Peyer's patch (tissue), 4 donors: ENCODE data around the gene UTP15. TPM values are rescaled to one million over a fixed set of nuclear protein-coding genes. Genes with fewer than 3 reads are reported as not detected.
A peak's percentile ranks its signal among the peaks of the same experiment; 100 is the strongest.

Experiments
- DNase-seq, 3 donors: peaks; one replicate each; pipeline ENCODE4 v3.0.0-alpha.2; 2017 to 2019
- H3K27ac ChIP-seq, 4 donors: fragments of 200-600 bp; sonication (generic); one replicate each; pipeline ENCODE4 v1.5.1; 2016 to 2019
- H3K27me3 ChIP-seq, 2 donors: fragments of 200-600 bp; sonication (generic); one replicate each; pipeline ENCODE4 v1.5.1; 2019
- H3K36me3 ChIP-seq, 3 donors: fragments of 200-600 bp; sonication (generic); one replicate each; pipeline ENCODE4 v1.5.1; 2016 to 2019
- H3K4me1 ChIP-seq, 4 donors: fragments of 200-600 bp; sonication (generic); one replicate each; pipeline ENCODE4 v1.5.1; 2016 to 2019
- H3K4me3 ChIP-seq, 4 donors: fragments of 200-600 bp; sonication (generic); 1 replicate in 3 of 4; 2 replicates in 1 of 4; pipeline ENCODE4 v1.5.1; 2016 to 2019; ENCODE audit warnings: mild to moderate bottlenecking in 1 of 4
- H3K9me3 ChIP-seq, 4 donors: fragments of 200-600 bp; sonication (generic); one replicate each; pipeline ENCODE4 v1.5.1; 2016 to 2019; ENCODE audit warnings: mild to moderate bottlenecking in 1 of 4
- POLR2A ChIP-seq, 2 donors: fragments of 450-650 bp; IDR thresholded peaks; one replicate each; pipeline ENCODE4 v1.5.1; 2017; ENCODE audit warnings: antibody characterized with exemption in 2 of 2, mild to moderate bottlenecking in 2 of 2, moderate library complexity in 2 of 2
- total RNA-seq, 4 donors: library from RNA; depleted of rRNA; stranded (reverse); fragments of >200 nt; gene quantifications; one replicate each; pipeline ENCODE4 v1.1.0, GENCODE V29; 2016
- TF ChIP-seq, protein P1 (sequence below), 6 experiments: fragments of 450-650 bp in 4 of 6; fragments of 200-600 bp in 2 of 6; sonication (generic) in 1 of 6; IDR thresholded peaks; one replicate each; pipeline ENCODE4 v1.5.1; 2017 to 2019; ENCODE audit warnings: antibody characterized with exemption in 6 of 6, mild to moderate bottlenecking in 3 of 6, moderate library complexity in 1 of 6

UTP15 gene, protein sequence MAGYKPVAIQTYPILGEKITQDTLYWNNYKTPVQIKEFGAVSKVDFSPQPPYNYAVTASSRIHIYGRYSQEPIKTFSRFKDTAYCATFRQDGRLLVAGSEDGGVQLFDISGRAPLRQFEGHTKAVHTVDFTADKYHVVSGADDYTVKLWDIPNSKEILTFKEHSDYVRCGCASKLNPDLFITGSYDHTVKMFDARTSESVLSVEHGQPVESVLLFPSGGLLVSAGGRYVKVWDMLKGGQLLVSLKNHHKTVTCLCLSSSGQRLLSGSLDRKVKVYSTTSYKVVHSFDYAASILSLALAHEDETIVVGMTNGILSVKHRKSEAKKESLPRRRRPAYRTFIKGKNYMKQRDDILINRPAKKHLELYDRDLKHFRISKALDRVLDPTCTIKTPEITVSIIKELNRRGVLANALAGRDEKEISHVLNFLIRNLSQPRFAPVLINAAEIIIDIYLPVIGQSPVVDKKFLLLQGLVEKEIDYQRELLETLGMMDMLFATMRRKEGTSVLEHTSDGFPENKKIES
- total RNA-seq = 10 to 100 TPM; 10.3 to 21.7 (median 18.9) TPM

DNA sequence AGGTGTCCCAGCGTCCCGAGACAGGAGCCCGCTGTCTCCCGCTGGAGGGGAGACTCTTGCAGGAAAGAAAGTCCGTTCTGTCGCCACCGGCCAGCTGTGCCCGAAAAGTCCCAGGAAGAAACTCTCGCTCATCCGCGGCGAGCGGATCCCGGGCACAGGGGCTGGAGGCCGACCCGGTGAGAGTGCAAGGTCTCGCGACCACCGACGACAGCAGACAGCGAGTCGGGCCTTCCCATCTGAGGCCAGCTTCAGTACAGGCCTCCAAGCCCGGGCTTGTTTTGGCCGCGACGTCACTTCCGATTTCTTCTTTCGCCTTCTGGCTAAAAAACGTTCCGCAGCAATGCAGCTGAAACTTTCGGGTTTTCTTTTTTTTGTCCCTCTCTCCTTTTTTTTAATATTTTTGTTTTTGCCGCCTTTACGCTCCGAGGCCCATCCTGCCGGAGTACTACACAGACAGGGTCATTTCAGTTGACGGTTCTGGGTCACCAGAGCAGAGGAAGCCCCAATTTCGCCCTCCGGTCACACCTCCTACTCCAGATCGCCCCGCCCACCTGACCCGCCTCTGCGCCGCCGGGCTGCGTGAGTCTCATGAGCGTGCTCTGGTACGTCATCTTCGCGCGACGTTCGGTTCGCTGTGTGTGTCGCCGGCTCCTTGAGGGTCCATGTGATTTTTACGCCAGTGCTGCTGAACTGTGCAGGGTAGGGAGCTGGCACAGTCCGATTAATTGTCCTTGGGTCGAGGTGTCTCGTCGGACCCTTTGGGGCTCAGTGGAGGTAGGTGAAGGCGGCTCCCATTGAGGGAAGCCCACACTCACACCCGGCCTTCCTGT lies at the start of gene UTP15, which contains the start of gene ANKRA2:
TSS of gene UTP15 (plus strand) at position 605 of the 830 bp plus-strand sequence. CDS start 1,602 bp downstream, outside the sequence.
TSS of gene ANKRA2 (minus strand) at position 501 of the 830 bp plus-strand sequence. CDS start 2,758 bp downstream, outside the sequence.
- H3K4me1 ChIP-seq = peaks cover 0 to 27% (median 10%) of the 10 kb centered on the region in 4 donors
- peak; percentile 100 for DNase-seq
- peak within 1 kb of the TSS; percentile 60 to 86 (median 75) for H3K4me3 ChIP-seq

DNA sequence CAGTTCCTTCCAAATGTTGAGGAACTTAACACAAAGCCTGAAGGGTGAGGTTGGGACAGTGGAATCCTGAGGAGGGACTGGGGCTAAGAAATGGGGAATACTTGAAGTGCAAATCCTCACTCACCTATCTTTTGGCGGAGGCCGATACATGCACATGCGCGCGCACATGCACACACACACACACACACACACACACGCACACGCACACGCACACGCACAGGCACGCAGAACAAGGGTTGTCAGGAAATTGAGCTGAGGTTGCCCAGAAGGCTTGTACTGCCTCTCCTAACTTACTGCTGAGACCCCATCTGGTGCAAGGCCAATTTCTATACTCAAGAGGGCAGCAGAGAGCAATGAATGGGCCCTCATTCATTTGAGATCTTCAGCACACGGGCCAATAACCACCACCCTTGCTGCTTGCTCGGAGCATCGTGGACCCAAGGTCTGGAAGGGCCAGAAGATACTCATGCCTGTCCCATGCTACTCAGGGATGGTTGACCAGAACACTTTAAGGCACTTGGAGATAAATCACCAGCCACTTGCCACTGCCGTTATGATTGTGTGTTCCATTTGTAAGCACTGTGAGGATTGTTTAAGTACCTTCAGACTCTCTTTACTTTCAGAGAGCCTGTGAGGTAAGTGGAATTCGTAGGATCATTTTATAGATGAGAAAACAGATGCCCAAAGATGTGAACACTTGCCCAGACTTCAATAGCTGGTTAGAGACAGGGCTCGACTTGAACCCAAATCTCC lies 45.8 kb upstream of the UTP15 start:
- Histone ChIP-seq H3K27ac (no peak overlapping the region), H3K4me3 (no peak overlapping the region), H3K36me3 (no peaks in the 10 kb centered on the region), H3K9me3 (no peaks in the 10 kb centered on the region), H3K27me3 (no peaks in the 10 kb centered on the region), H3K4me1 (no peaks in the 10 kb centered on the region)
- peak; percentile 57 to 86 (median 58) for DNase-seq
- TF ChIP-seq, protein P1, sequence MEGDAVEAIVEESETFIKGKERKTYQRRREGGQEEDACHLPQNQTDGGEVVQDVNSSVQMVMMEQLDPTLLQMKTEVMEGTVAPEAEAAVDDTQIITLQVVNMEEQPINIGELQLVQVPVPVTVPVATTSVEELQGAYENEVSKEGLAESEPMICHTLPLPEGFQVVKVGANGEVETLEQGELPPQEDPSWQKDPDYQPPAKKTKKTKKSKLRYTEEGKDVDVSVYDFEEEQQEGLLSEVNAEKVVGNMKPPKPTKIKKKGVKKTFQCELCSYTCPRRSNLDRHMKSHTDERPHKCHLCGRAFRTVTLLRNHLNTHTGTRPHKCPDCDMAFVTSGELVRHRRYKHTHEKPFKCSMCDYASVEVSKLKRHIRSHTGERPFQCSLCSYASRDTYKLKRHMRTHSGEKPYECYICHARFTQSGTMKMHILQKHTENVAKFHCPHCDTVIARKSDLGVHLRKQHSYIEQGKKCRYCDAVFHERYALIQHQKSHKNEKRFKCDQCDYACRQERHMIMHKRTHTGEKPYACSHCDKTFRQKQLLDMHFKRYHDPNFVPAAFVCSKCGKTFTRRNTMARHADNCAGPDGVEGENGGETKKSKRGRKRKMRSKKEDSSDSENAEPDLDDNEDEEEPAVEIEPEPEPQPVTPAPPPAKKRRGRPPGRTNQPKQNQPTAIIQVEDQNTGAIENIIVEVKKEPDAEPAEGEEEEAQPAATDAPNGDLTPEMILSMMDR (IDR thresholded peaks at IDR 0.05) = peak; percentile 28 to 89 (median 74)
- no peak for TF ChIP-seq POLR2A (IDR thresholded peaks at IDR 0.05)

More for the DNA sequence above, at the start of gene UTP15, which contains the start of gene ANKRA2:
- no peaks in the 10 kb centered on the region for H3K9me3 ChIP-seq
- peak within 1 kb of the TSS; percentile 85 to 91 (median 89) for H3K27ac ChIP-seq
- H3K36me3 ChIP-seq = peaks cover 0 to 30% (median 0%) of the 10 kb centered on the region in 3 donors
- TF ChIP-seq, protein P1 (IDR thresholded peaks at IDR 0.05) = no peak
- TF ChIP-seq POLR2A (IDR thresholded peaks at IDR 0.05) = peak in 1 of 2 donors; percentile 19
- H3K27me3 ChIP-seq = no peaks in the 10 kb centered on the region

DNA sequence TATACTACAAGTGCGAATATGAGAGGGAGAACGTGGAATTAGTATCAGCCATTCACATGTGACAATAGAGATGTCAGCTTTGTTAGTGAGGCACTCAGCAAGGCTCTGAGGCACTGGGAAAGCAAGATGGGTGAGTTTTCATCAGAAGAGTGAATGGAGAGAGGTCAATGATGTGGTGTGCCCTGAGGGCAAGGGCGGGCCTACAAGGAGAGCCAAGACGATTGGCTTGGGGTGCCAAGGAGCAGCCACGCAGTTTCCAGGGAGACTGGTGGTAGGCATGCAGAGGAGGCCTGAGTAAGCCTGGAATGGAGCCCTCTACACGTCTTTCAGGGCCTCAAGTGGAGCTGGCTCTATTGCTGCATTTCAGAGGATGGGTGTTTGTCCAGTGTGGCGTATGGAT lies 42.6 kb upstream of the UTP15 start:
- no peaks in the 10 kb centered on the region for H3K36me3 ChIP-seq
- no peaks in the 10 kb centered on the region for H3K4me1 ChIP-seq
- H3K27ac ChIP-seq = no peak overlapping the region
- H3K9me3 ChIP-seq = no peaks in the 10 kb centered on the region
- no peak for DNase-seq
- TF ChIP-seq, protein P1 (IDR thresholded peaks at IDR 0.05) = no peak
- no peak for TF ChIP-seq POLR2A (IDR thresholded peaks at IDR 0.05)
- no peaks in the 10 kb centered on the region for H3K27me3 ChIP-seq
- H3K4me3 ChIP-seq = no peak overlapping the region

DNA sequence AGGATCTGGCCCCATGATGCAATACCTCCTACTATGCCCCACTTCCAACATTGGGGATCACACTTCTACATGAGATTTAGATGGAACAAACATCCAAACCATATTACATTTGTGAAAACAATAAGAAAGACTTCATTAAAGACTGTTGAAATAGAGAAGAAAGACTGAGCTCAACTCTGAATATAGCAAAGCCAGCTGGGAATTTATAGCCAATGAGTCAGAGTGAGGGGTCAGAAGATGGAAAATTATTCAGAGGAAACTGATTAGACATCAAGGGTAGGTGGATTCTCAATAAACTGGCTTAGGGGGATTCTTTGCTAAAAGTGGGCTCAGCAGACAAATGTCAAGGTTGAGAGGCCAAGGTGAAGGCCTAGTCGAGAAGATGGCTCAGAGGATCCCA lies 41.7 kb upstream of the UTP15 start:
- H3K9me3 ChIP-seq = no peaks in the 10 kb centered on the region

More for the DNA sequence above, 41.7 kb upstream of the UTP15 start:
- Histone ChIP-seq H3K27ac (no peak overlapping the region), H3K4me1 (no peaks in the 10 kb centered on the region), H3K36me3 (no peaks in the 10 kb centered on the region), H3K4me3 (no peak overlapping the region), H3K27me3 (no peaks in the 10 kb centered on the region)
- no peak for DNase-seq
- no peak for TF ChIP-seq POLR2A (IDR thresholded peaks at IDR 0.05)
- TF ChIP-seq, protein P1 (IDR thresholded peaks at IDR 0.05) = no peak
